ENCODE results near the gene DNMT3L.

- TF ChIP-seq CTCF (IDR thresholded peaks at IDR 0.05; ENCODE audit: low read length) (no peak), EZH2 (optimal IDR thresholded peaks at IDR 0.05; ENCODE audit: low read depth, low read length) (no peak), EZH2phosphoT487 (IDR thresholded peaks at IDR 0.05; ENCODE audit: low read length) (no peak)
Observed at GRCh38 chr21:44255511-44255981, 6.2 kb downstream of the DNMT3L start.
